Kidney epithelial cell (primary cell): ENCODE measurements around the gene CTIF. TPM values are rescaled to one million over a fixed set of nuclear protein-coding genes. Genes with fewer than 3 reads are reported as not detected.

ENCODE experiments used
- DNase-seq: peaks from one replicate; pipeline ENCODE4 v3.0.0-alpha.2; 2010; ENCODE audit warnings: low read depth
- H3K27me3 ChIP-seq: 2 replicates; pipeline ENCODE4 v1.6.0; 2011; ENCODE audit warnings: low read length; ENCODE audit not compliant: control insufficient read depth, insufficient read depth
- H3K36me3 ChIP-seq: 2 replicates; pipeline ENCODE4 v1.5.1; 2011; ENCODE audit warnings: low read length; ENCODE audit not compliant: control insufficient read depth, insufficient read depth
- H3K4me3 ChIP-seq: 2 replicates; pipeline ENCODE4 v1.5.1; 2011; ENCODE audit warnings: low read depth, mild to moderate bottlenecking, control low read depth, low read length
- total RNA-seq: library from RNA; depleted of rRNA; stranded (reverse); fragments of >200 nt; gene quantifications from 2 replicates; pipeline ENCODE4 v1.2.3, GENCODE V29; 2015
- TF ChIP-seq, protein P1 (sequence below): IDR thresholded peaks from 2 replicates; pipeline ENCODE4 v1.5.1; 2011; ENCODE audit warnings: mild to moderate bottlenecking, moderate library complexity, low read length, control low read depth, inconsistent platforms; ENCODE audit not compliant: insufficient read depth, poor library complexity, severe bottlenecking

The CTIF gene
- total RNA-seq, 1 donor from 2014 or later, result 24.3 TPM

GRCh38 chr18:48589797-48590519, 51.1 kb downstream of the CTIF start:
- DNase-seq, result no peak
- Histone ChIP-seq H3K36me3 (no peaks in the 10 kb centered on the region), H3K4me3 (no peak overlapping the region), H3K27me3 (no peaks in the 10 kb centered on the region)
- TF ChIP-seq, protein P1, sequence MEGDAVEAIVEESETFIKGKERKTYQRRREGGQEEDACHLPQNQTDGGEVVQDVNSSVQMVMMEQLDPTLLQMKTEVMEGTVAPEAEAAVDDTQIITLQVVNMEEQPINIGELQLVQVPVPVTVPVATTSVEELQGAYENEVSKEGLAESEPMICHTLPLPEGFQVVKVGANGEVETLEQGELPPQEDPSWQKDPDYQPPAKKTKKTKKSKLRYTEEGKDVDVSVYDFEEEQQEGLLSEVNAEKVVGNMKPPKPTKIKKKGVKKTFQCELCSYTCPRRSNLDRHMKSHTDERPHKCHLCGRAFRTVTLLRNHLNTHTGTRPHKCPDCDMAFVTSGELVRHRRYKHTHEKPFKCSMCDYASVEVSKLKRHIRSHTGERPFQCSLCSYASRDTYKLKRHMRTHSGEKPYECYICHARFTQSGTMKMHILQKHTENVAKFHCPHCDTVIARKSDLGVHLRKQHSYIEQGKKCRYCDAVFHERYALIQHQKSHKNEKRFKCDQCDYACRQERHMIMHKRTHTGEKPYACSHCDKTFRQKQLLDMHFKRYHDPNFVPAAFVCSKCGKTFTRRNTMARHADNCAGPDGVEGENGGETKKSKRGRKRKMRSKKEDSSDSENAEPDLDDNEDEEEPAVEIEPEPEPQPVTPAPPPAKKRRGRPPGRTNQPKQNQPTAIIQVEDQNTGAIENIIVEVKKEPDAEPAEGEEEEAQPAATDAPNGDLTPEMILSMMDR, result no peak

DNA sequence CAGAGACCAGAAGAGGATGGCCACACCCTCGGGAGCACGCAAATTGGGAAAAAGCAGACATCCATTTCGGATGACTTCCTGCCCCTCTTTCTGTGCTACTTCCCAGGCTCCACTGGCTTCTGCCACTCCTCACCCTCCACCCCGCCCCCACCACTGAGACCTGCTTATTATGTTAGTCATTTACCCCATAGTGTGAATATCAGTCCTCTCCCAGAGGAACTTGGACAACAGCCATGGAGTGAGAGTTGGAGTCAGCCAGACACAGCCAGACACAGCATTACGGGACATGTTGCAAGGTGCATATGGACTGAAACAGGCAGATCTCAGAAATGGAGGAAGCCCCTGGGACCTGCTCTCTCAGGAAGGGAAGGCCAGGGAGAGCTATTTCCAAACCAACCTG, 51.8 kb downstream of the CTIF start:
- peaks cover under 1% of the 10 kb centered on the region for H3K36me3 ChIP-seq
- no peaks in the 10 kb centered on the region for H3K27me3 ChIP-seq
- peak; percentile 10 for DNase-seq
- TF ChIP-seq, protein P1, result no peak
- no peak overlapping the region for H3K4me3 ChIP-seq

- Histone ChIP-seq H3K36me3 (peaks cover 1% of the 10 kb centered on the region), H3K4me3 (no peak overlapping the region), H3K27me3 (no peaks in the 10 kb centered on the region)
- TF ChIP-seq, protein P1, result no peak
- DNase-seq, result no peak
These were observed 53.8 kb downstream of the CTIF start for GRCh38 chr18:48592540-48593171.

DNA sequence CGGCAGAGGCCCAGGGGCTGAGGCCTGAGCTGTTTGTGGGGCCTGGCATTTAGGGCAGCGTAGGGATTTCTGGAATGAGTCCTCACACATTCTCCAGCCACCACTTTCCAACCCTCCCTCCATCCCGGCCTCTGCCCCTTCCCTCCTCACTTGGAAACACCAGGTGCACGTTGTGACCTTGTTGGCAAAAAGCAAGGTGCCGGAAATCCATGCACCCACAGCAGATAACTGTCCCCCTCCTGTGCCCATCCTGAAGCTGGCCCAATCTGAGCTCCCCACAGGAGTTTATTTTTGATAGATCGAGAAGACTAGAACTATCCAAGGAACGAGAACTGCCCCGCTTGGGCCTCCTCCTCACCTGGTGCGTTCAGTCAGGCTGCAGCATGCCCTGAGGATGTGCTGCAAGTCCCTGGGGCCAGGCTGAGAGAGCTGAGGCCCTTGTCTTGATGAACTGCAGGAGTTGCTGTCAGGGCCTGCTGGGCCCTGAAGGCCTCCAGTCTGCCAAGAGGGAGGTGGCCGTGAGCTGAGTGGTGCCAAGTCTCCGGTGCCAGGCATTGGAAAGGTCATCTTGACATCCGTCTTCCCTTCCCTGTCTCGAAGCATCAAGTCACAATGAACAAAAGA, 55.8 kb downstream of the CTIF start:
- no peak for DNase-seq
- Histone ChIP-seq H3K4me3 (no peak overlapping the region), H3K27me3 (no peaks in the 10 kb centered on the region), H3K36me3 (peaks cover 1% of the 10 kb centered on the region)
- TF ChIP-seq, protein P1, result no peak

GRCh38 chr18:48595703-48596218, 56.9 kb downstream of the CTIF start:
- peaks cover 1% of the 10 kb centered on the region for H3K36me3 ChIP-seq
- H3K4me3 ChIP-seq, result no peak overlapping the region
- DNase-seq, result no peak
- no peaks in the 10 kb centered on the region for H3K27me3 ChIP-seq
- TF ChIP-seq, protein P1, result no peak
